ENCODE measurements around the gene SEPTIN10.

DNA sequence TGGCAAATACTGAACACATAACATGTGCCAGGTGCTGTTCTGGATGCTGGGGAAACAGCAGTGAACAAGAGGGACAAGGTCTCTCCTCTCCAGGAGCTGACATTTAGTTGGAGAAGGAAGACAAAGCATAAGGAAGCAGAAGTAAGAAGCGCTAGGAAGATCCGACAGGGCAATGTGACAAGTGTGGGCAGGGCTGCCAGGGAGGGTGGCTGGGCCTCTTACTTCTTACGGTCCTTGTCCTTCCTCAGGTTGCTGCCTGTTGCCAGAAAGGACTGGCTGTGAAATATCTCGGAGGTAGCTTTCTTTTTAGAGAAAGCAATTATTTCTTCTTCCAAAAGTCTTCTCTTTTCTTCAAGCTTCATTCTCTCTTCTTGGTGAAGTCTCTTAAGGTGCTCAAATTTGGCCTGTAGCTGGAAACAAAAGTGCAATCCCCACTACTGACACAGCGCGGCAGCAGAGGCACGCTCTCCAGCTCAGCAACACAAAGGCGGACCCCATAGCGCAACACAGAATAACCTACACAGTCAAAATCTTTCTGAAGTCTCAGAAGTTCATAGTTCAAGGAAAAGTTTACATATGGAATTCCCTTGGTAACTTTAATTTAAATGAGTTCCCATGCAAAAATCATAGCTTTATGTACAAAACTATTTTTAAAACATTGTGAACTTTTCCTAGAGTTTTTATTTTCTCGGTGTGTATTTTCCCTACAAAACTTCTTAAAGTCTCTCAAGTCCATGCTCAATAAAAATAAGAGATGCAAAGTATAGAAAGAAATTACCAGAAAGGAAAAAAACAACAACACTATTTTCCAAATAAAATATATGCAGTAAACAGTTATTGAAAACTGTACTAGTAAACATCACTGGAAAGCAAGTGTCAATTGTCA lies 67.7 kb downstream of the SEPTIN10 start:
- TF ChIP-seq, protein P1, sequence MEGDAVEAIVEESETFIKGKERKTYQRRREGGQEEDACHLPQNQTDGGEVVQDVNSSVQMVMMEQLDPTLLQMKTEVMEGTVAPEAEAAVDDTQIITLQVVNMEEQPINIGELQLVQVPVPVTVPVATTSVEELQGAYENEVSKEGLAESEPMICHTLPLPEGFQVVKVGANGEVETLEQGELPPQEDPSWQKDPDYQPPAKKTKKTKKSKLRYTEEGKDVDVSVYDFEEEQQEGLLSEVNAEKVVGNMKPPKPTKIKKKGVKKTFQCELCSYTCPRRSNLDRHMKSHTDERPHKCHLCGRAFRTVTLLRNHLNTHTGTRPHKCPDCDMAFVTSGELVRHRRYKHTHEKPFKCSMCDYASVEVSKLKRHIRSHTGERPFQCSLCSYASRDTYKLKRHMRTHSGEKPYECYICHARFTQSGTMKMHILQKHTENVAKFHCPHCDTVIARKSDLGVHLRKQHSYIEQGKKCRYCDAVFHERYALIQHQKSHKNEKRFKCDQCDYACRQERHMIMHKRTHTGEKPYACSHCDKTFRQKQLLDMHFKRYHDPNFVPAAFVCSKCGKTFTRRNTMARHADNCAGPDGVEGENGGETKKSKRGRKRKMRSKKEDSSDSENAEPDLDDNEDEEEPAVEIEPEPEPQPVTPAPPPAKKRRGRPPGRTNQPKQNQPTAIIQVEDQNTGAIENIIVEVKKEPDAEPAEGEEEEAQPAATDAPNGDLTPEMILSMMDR (conservative IDR thresholded peaks at IDR 0.05; ENCODE audit: low read length) = peak; percentile 91
- TF ChIP-seq EZH2phosphoT487 (IDR thresholded peaks at IDR 0.05; ENCODE audit: borderline replicate concordance) = no peak

Measured in Loucy (cell line).